Cardiac muscle cell (in vitro differentiated cells and primary cell): ENCODE results near the gene DPF3. TPM values are rescaled to one million over a fixed set of nuclear protein-coding genes. Genes with fewer than 3 reads are reported as not detected.

Experiments used
- DNase-seq, 2 donors: peaks; one replicate each; pipeline versions ENCODE4 v3.0.0 to v3.0.0-alpha.2; 2010 to 2017; ENCODE audit warnings: low read depth in 1 of 2, low spot score in 1 of 2
- H3K27ac ChIP-seq: fragments of 200-600 bp; sonication (generic); 2 replicates; pipeline ENCODE4 v1.5.1; 2016
- H3K27me3 ChIP-seq: fragments of 200-600 bp; sonication (generic); 2 replicates; pipeline ENCODE4 v1.6.0; 2016; ENCODE audit warnings: control low read depth
- H3K36me3 ChIP-seq: fragments of 200-600 bp; sonication (generic); 2 replicates; pipeline ENCODE4 v1.5.1; 2016; ENCODE audit warnings: control low read depth
- H3K4me1 ChIP-seq: fragments of 200-600 bp; sonication (generic); 2 replicates; pipeline ENCODE4 v1.8.1; 2017; ENCODE audit warnings: low read depth, mild to moderate bottlenecking, mixed run types
- H3K4me3 ChIP-seq: fragments of 200-600 bp; sonication (generic); 2 replicates; pipeline ENCODE4 v1.5.1; 2016; ENCODE audit warnings: mild to moderate bottlenecking
- H3K9me3 ChIP-seq: fragments of 200-600 bp; sonication (generic); 2 replicates; pipeline ENCODE4 v1.5.1; 2017; ENCODE audit warnings: low read depth, mild to moderate bottlenecking, control low read depth
- polyA plus RNA-seq: library from polyadenylated mRNA; unstranded; fragments of >200 nt; fragmentation: Nextera tagmentation; extraction: Ambion mirVana; gene quantifications from 2 replicates; pipeline ENCODE4 v1.2.1, GENCODE V29; 2016
- total RNA-seq: library from RNA; depleted of rRNA; stranded (reverse); fragments of >200 nt; gene quantifications from 2 replicates; pipeline ENCODE4 v1.2.3, GENCODE V29; 2016
- TF ChIP-seq, protein P1 (sequence below): IDR thresholded peaks from 2 replicates; pipeline ENCODE4 v1.5.1; 2012; ENCODE audit warnings: low read depth, mild to moderate bottlenecking, low read length

The DPF3 gene
- total and polyA plus RNA-seq, 2 experiments from 2014 or later = 25.9 to 84.8 TPM

DNA sequence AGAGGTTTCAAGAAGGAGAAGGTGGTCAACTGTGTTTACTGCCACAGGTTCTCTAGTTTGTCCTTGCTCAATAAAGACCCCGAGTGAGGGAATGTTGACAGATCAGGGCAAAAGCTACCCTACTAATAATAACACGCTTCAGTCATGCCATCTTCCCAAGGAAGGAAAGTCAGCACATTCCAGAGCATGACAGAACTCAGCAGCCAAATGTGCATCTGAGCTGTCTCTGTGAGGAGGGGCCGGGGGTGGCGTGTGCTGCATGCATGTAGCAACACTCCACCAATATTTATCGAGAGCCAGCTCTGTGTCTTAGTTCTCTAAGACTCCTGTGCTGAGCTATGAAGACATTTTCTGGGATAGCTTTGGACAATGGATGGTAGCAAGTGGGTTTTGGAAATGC, 260.4 kb downstream of the DPF3 start:
- no peak for DNase-seq
- Histone ChIP-seq H3K9me3 (no peaks in the 10 kb centered on the region), H3K36me3 (no peaks in the 10 kb centered on the region), H3K4me3 (no peak overlapping the region), H3K27ac (no peak overlapping the region), H3K27me3 (no peaks in the 10 kb centered on the region), H3K4me1 (no peaks in the 10 kb centered on the region)
- TF ChIP-seq, protein P1, sequence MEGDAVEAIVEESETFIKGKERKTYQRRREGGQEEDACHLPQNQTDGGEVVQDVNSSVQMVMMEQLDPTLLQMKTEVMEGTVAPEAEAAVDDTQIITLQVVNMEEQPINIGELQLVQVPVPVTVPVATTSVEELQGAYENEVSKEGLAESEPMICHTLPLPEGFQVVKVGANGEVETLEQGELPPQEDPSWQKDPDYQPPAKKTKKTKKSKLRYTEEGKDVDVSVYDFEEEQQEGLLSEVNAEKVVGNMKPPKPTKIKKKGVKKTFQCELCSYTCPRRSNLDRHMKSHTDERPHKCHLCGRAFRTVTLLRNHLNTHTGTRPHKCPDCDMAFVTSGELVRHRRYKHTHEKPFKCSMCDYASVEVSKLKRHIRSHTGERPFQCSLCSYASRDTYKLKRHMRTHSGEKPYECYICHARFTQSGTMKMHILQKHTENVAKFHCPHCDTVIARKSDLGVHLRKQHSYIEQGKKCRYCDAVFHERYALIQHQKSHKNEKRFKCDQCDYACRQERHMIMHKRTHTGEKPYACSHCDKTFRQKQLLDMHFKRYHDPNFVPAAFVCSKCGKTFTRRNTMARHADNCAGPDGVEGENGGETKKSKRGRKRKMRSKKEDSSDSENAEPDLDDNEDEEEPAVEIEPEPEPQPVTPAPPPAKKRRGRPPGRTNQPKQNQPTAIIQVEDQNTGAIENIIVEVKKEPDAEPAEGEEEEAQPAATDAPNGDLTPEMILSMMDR = no peak

DNA sequence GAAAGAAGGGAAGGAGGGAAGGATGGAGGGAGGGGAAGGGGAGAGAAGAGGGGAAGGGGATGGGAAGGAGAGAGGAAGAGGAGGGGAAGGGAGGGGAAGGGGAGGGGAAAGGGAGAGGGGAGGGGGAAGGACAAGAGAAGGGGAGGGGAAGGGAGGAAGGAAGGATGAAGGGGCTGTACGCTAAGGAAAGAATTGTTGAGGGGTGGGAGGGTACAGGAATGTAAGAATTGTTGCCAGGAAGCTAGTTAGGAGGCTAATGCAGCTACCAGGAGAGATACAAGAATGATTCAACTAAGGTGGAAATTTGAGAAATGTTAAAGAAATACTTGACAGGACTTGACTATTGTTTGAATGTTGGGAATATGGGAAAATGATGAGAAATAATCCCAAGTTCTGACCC, 261.2 kb downstream of the DPF3 start:
- no peak for DNase-seq
- Histone ChIP-seq H3K27me3 (no peaks in the 10 kb centered on the region), H3K36me3 (peaks cover under 1% of the 10 kb centered on the region), H3K4me1 (no peaks in the 10 kb centered on the region), H3K4me3 (no peak overlapping the region), H3K9me3 (no peaks in the 10 kb centered on the region), H3K27ac (no peak overlapping the region)
- TF ChIP-seq, protein P1 = no peak

DNA sequence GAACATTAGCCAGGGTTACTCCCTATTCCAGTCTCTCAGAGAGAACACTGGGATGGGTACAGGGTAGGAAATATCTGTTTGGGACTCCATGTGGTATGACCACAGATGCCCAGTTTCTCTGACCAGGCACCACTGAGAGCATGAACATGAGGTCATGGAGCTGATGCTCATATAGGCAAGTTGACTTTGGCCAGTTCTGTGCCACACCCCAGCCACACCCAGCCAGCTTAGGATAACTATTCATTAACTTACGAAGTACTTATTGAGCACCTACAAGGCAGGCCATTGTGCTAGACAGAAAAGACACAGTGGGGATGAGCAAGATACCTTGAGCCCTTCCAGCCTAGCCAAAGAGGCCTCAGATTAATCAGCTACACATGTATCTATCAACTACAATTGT, 262.5 kb downstream of the DPF3 start:
- no peak for DNase-seq
- TF ChIP-seq, protein P1 = no peak
- Histone ChIP-seq H3K9me3 (no peaks in the 10 kb centered on the region), H3K27me3 (no peaks in the 10 kb centered on the region), H3K27ac (no peak overlapping the region), H3K4me3 (no peak overlapping the region), H3K36me3 (peaks cover 5% of the 10 kb centered on the region), H3K4me1 (no peaks in the 10 kb centered on the region)

DNA sequence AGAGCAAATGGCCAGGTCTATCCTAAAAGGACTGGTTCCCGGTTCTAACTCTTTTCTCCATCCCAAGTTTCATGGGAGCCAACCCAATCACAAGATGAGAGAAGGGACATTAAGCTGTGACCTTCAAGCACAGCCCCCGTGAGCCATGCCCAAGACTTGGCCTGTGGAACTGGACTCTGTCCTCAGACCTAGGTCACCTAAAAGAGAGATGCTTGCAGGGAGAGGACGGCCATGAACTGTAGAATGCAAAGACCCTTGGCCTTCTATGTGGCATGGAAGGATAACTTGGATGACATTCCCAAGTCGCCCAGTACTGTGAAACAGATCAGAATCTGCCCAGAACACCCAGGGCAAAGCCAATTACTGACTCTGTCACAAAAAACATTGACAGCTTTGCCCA, 263.5 kb downstream of the DPF3 start:
- DNase-seq = no peak

DNA sequence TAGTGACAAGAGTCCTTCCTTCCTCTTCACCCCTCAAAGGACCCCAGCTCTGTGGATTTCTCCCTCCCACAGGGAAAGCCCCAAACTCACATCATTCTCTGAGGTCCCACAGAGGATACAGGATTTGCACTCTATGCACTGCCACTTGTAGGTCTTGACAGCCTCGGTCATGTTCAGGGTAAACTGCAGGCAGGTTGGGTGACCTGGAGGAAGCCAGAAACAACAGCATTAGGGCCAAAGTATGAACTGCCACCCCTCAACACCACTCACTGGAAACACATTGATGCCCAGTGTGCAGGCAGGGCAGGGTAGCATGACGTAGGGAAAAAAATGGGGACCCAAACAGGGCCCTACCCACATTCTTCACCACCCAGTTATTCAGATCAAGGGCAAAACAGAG, 264.4 kb downstream of the DPF3 start:
- TF ChIP-seq, protein P1 = no peak

More for the DNA sequence above, 263.5 kb downstream of the DPF3 start:
- H3K4me1 ChIP-seq = no peaks in the 10 kb centered on the region
- no peak overlapping the region for H3K27ac ChIP-seq
- no peak overlapping the region for H3K4me3 ChIP-seq
- TF ChIP-seq, protein P1 = no peak
- no peaks in the 10 kb centered on the region for H3K9me3 ChIP-seq
- no peaks in the 10 kb centered on the region for H3K27me3 ChIP-seq
- peaks cover 5% of the 10 kb centered on the region for H3K36me3 ChIP-seq

DNA sequence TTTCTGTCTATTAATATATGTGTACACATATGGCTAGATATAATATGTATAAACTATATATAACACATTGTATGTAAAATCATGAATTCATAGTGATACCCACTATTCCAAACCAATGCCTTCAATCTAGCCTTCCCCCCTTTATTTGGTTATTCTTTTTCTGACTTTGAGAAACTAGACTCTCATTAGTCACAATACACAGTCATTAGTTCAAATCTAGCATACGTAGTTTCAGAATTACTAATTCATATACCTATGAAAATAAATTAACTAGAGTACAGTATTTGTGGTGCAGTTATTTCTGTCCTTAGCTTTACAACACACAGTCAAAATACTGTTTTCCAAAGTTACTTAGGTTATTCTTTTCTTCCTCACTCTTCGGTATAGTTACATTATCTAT, 268.2 kb downstream of the DPF3 start:
- H3K36me3 ChIP-seq = peaks cover 5% of the 10 kb centered on the region
- no peak for DNase-seq
- TF ChIP-seq, protein P1 = no peak

More for the DNA sequence above, 264.4 kb downstream of the DPF3 start:
- Histone ChIP-seq H3K27ac (no peak overlapping the region), H3K27me3 (no peaks in the 10 kb centered on the region), H3K4me3 (no peak overlapping the region), H3K36me3 (peaks cover 5% of the 10 kb centered on the region), H3K9me3 (no peaks in the 10 kb centered on the region), H3K4me1 (no peaks in the 10 kb centered on the region)
- no peak for DNase-seq

More for the DNA sequence above, 268.2 kb downstream of the DPF3 start:
- no peak overlapping the region for H3K4me3 ChIP-seq
- no peaks in the 10 kb centered on the region for H3K27me3 ChIP-seq
- no peaks in the 10 kb centered on the region for H3K4me1 ChIP-seq
- H3K27ac ChIP-seq = no peak overlapping the region
- no peaks in the 10 kb centered on the region for H3K9me3 ChIP-seq
